VCaP (cell line): ENCODE measurements around the gene COX6A2.

Source experiments
- H3K27ac ChIP-seq: fragments of 450-650 bp; 2 replicates; pipeline ENCODE4 v1.5.1; 2017
- TF ChIP-seq, protein P1 (sequence below): fragments of 450-650 bp; conservative IDR thresholded peaks from 2 replicates; pipeline ENCODE4 v1.5.1; 2017; ENCODE audit warnings: mild to moderate bottlenecking, moderate library complexity

Gene COX6A2

DNA sequence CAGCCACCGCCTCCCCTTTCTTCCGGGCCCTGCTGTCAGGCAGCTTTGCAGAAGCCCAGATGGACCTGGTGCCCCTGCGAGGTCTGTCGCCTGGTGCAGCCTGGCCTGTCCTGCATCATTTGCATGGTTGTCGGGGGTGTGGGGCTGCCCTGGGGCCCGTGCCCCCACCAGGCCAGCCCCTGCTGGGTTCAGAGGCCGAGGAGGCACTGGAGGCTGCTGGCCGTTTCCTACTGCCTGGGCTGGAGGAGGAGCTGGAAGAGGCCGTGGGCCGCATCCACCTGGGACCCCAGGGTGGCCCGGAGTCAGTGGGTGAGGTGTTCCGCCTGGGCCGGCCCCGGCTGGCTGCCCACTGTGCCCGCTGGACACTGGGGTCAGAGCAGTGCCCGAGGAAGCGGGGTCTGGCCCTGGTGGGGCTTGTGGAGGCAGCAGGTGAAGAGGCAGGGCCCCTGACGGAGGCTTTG, 38.3 kb upstream of the COX6A2 start:
- TF ChIP-seq, protein P1, sequence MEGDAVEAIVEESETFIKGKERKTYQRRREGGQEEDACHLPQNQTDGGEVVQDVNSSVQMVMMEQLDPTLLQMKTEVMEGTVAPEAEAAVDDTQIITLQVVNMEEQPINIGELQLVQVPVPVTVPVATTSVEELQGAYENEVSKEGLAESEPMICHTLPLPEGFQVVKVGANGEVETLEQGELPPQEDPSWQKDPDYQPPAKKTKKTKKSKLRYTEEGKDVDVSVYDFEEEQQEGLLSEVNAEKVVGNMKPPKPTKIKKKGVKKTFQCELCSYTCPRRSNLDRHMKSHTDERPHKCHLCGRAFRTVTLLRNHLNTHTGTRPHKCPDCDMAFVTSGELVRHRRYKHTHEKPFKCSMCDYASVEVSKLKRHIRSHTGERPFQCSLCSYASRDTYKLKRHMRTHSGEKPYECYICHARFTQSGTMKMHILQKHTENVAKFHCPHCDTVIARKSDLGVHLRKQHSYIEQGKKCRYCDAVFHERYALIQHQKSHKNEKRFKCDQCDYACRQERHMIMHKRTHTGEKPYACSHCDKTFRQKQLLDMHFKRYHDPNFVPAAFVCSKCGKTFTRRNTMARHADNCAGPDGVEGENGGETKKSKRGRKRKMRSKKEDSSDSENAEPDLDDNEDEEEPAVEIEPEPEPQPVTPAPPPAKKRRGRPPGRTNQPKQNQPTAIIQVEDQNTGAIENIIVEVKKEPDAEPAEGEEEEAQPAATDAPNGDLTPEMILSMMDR = no peak
- no peak overlapping the region for H3K27ac ChIP-seq

DNA sequence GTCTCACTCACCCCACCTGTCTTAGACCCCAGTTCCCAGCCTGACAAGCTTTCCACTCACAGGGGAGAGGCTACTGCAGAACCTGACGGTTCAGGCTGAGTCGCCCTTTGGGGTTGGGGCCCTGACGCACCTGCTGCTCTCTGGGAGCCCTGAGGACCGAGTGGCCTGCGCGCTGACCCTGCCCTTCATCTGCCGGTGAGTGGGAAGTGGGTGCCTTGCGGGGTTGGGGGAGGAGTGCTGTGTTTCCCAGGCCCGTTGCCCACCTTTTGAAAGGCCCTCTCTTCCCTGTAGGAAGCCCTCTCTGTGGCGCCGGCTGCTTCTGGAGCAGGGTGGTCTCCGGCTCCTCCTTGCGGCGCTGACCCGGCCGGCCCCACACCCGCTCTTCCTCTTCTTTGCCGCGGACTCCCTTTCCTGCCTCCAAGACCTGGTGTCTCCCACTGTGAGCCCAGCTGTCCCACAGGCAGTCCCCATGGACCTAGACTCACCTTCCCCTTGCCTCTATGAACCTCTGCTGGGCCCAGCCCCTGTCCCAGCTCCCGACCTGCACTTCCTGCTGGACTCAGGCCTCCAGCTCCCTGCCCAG, 37.7 kb upstream of the COX6A2 start:
- no peak overlapping the region for H3K27ac ChIP-seq
- TF ChIP-seq, protein P1 = no peak

DNA sequence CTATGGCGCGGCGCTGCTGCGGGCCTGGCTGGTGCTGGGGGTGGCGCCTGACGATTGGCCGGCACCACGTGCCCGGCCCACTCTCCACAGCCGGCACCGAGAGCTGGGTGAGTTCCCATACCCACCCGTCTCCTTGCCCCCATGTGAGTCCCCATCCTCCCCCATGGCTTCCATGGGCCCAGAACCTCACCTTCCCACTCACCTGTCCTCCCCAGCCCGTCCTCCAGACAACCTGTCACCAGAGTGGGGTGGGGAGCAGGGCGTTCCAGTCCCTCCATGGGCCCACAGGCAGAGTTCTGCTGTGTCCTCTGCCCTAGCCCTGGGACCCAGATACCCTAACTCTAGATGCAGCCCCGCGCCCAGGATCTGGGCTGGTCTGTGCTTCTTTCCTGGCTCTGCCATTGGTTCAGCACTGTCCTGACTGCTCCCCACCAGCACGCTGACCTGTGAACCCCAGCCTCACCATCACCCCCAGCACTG, 36.7 kb upstream of the COX6A2 start:
- no peak overlapping the region for H3K27ac ChIP-seq
- TF ChIP-seq, protein P1 = no peak

DNA sequence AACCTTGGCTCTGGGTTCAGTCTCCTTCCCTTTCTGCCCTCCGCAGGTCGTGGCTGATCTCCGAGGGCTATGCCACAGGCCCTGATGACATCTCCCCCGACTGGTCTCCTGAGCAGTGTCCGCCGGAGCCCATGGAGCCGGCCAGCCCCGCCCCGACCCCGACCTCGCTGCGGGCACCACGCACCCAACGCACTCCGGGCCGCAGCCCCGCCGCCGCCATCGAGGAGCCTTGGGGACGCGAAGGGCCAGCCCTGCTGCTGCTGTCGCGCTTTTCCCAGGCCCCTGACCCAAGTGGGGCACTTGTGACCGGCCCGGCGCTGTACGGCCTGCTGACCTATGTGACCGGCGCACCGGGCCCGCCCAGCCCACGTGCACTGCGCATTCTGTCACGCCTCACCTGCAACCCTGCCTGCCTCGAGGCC, 36.2 kb upstream of the COX6A2 start:
- TF ChIP-seq, protein P1 = no peak

DNA sequence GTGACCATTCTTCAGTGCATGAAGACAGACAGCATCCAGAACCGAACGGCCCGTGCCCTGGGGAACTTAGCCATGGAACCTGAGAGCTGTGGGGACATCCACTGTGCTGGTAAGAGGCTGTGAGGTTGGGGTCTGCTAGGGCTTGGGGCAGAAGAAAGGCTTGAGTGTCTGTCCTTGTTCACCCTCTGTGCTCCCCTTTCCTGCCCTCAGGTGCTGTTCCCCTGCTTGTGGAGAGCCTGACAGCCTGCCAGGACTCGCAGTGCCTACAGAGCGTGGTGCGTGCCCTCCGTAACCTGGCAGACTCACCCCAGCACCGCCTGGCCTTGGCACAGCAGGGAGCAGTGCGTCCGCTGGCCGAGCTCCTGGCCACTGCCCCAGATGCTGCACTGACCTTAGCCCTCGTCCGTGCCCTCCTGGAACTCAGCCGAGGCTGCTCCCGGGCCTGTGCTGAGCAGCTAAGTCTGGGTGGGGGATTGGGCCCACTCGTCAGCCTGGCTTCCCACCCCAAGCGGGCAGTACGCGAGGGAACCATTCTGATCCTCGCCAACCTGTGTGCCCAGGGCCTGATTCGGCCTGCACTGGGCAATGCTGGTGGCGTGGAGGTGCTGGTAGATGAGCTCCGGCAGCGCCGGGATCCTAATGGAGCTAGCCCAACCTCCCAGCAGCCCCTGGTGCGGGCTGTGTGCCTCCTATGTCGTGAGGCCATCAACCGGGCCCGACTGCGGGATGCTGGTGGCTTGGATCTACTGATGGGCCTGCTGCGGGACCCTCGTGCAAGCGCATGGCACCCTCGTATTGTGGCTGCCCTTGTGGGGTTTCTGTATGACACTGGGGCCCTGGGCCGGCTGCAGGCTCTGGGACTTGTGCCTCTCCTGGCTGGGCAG, 34.0 kb upstream of the COX6A2 start:
- TF ChIP-seq, protein P1 = no peak
- H3K27ac ChIP-seq = no peak overlapping the region

More for the DNA sequence above, 36.2 kb upstream of the COX6A2 start:
- no peak overlapping the region for H3K27ac ChIP-seq

DNA sequence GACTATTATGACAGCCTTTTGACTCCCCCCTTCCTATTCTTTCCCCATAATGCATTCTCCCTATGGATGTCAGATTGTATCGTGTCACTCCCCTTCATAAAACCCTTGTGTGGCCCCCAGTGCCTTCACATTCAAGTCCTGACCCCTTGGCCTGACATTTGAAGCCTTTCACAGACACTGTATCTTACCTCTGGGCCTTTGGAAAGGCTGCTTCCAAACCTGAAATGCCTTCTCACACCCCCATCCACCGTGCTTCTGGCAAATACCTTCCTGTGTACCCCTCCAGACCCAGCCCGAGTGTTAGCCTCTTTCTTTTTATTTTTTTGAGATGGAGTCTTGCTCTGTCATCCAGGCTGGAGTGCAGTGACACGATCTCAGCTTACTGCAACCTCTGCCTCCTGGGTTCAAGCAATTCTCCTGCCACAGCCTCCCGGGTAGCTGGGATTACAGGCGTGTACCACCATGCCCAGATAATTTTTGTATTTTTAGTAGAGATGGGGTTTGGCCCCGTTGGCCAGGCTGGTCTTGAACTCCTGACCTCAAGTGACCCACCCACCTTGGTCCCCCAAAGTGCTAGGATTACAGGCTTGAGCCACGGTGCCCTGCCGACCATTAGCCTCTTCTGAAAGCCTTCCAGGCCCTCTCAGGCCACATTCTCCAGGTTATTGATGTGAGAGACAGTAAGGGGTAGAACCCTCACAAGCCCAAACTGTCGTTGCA, 33.2 kb upstream of the COX6A2 start:
- TF ChIP-seq, protein P1 = no peak
- H3K27ac ChIP-seq = no peak overlapping the region

DNA sequence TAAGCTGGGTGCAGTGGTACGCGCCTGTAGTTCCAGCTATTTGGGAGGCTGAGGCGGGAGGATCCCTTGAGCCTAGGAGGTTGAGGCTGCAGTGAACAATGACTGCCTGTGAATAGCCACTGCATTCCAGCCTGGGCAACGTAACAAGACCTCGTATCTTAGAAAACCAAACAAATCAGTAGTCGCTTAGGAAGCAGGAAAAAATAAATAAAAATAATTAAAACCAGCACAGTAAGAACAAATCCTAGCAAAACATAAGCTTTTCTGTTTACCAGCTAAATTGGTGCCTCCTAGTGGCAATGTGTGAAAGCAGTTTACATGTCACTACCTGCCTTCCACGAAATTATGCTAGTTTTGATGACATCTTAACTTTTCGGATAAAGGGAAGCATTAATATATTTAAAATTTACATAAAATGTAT, 32.4 kb upstream of the COX6A2 start:
- TF ChIP-seq, protein P1 = peak; percentile 40; the same call in 1 of the 2 replicates
- peak overlapping the region; percentile 89 for H3K27ac ChIP-seq
